Cardiac fibroblast (primary cell): ENCODE measurements around the gene KNCN.

Experiments used
- DNase-seq, 2 donors: peaks; one replicate each; pipeline versions ENCODE4 v3.0.0 to v3.0.0-alpha.2; 2010; ENCODE audit warnings: low read depth in 2 of 2
- H3K4me3 ChIP-seq, 2 donors: replicated peaks in 1 of 2; 1 replicate in 1 of 2; 2 replicates in 1 of 2; pipeline ENCODE4 v1.5.1; 2011; ENCODE audit warnings: low read depth in 2 of 2, low read length in 2 of 2, mild to moderate bottlenecking in 2 of 2, moderate library complexity in 1 of 2
- TF ChIP-seq, protein P1 (sequence below): IDR thresholded peaks from one replicate; pipeline ENCODE4 v1.5.1; 2011; ENCODE audit warnings: low read depth, mild to moderate bottlenecking, low read length, inconsistent platforms

The KNCN gene

DNA sequence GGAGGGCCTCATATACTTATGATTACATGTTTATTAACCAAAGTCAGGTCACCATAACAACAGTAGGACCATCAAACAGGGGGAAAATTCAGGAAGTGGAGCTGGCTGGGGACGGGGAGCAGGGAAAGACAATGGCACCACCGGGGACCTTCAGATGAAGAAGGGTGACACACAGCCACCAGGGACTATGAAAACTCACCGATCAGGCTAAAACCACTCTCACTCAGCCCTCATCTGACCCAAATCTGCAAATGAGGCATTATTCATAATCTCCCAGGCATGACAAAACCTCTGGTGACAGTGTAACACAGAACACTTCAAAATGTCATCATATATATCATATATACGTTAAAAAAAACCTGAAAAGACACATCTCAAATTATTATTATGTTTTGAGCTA is 41.4 kb upstream of the KNCN start:
- H3K4me3 ChIP-seq, result no peak overlapping the region
- TF ChIP-seq, protein P1, sequence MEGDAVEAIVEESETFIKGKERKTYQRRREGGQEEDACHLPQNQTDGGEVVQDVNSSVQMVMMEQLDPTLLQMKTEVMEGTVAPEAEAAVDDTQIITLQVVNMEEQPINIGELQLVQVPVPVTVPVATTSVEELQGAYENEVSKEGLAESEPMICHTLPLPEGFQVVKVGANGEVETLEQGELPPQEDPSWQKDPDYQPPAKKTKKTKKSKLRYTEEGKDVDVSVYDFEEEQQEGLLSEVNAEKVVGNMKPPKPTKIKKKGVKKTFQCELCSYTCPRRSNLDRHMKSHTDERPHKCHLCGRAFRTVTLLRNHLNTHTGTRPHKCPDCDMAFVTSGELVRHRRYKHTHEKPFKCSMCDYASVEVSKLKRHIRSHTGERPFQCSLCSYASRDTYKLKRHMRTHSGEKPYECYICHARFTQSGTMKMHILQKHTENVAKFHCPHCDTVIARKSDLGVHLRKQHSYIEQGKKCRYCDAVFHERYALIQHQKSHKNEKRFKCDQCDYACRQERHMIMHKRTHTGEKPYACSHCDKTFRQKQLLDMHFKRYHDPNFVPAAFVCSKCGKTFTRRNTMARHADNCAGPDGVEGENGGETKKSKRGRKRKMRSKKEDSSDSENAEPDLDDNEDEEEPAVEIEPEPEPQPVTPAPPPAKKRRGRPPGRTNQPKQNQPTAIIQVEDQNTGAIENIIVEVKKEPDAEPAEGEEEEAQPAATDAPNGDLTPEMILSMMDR, result no peak
- DNase-seq, result no peak

DNA sequence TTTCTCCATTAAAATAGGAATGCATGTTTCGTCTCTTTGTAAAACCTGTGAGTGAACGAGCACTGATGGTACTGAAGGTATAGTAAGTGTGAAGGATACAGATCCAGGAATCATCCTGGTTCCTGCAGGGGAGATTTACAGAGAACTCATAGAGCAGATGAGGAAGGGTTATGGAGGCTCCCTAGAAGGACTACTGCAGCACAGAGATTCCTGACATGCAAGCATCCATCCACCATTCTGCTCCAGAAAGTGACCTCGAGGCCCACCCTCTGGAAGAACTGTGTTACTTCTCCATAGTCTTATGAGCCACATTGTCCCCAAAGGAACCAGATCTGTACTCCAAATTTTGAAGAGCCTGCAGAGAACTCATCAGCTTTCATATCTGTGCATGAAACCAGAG is 38.1 kb upstream of the KNCN start:
- H3K4me3 ChIP-seq, result no peak overlapping the region
- TF ChIP-seq, protein P1, result no peak
- no peak for DNase-seq

DNA sequence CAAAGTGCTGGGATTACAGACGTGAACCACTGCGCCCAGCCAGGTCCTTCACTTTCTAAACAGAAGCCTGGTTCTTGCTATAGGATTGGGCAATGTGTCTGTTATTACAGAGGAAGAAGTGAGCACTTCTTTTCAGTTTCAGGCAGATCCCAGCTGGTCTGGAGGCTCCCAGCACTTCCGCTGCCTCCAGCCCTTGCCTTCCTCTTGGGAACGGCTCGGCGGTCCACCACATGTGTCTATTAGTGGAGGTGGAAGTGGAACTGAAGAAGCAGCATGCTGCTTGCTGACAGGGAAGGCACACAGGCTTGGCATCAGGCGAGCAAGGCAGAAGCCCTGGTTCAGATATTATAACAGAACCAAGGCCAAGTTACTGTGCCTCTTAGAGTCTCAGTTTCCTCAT is 35.6 kb upstream of the KNCN start:
- DNase-seq, result no peak
- TF ChIP-seq, protein P1, result no peak
- H3K4me3 ChIP-seq, result no peak overlapping the region

- TF ChIP-seq, protein P1, result no peak
- DNase-seq, result no peak
- no peak overlapping the region for H3K4me3 ChIP-seq
Observed at GRCh38 chr1:46585312-46585938, 34.0 kb upstream of the KNCN start.

DNA sequence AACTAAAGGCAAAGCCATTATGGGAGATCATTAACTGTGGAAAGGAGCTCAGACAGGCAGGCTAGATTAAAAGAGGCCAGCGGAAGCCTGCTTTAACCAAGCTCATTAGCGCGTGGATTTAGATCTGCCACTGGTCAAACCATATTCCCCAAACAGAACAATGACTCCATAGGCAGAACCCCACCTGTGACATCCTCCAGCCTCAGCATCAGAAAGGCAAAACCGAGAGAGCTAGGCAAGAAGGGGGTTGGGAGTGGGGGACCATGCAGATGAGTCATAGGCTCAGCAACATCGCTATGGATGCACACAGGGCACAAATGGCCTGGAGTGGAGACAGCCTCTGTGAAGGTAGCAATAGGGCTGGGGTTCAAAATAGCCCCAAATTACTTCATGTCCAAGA is 32.0 kb upstream of the KNCN start:
- no peak for DNase-seq
- TF ChIP-seq, protein P1, result no peak
- H3K4me3 ChIP-seq, result no peak overlapping the region

GRCh38 chr1:46582972-46583371 is 31.5 kb upstream of the KNCN start:
- no peak for DNase-seq
- TF ChIP-seq, protein P1, result no peak
- H3K4me3 ChIP-seq, result no peak overlapping the region
